Measurements from ENCODE around the gene NF1.

Gene NF1

DNA sequence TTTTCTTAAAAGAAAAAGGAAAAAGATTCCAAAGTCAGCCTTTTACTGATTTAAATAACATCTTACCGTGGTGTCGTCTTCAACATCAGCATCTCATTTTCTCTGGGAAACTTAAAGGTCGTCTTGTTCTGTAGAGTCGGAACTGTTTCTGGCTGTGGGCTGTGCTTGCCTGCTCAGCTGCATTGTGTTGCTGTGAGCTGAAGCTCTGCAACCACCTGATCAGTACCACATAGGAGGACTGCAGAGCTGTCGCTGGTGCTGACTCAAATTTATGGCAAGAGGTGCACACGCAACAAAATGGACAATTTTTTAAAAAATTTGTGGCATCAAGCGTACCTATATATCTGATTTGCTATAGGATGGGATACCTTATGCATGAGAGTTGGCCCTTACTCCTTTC, 202.3 kb downstream of the NF1 start, which contains the start of gene OMG:
Gene OMG, minus strand, starts transcription at position 150 of the 400 bp plus-strand sequence. CDS start 908 bp downstream, outside the sequence.
- no peak within 1 kb of the TSS for H3K4me3 ChIP-seq (ENCODE audit: low read depth, low read length)
- H3K36me3 ChIP-seq (ENCODE audit: control insufficient read depth in 2 of 2, insufficient read depth in 1 of 2, low read length in 2 of 2): peaks cover 0 to 4% of the 10 kb centered on the region in 2 experiments; a peak in 2 of 3 replicates
- peaks cover 7% of the 10 kb centered on the region for H3K4me1 ChIP-seq (ENCODE audit: control insufficient read depth, insufficient read depth, low read length)
- ChIA-PET POLR2A (no interaction called here), CTCF (no interaction called here)
- H3K9me3 ChIP-seq (ENCODE audit: control insufficient read depth, insufficient read depth, low read depth, low read length): no peaks in the 10 kb centered on the region
- TF ChIP-seq, protein P1, sequence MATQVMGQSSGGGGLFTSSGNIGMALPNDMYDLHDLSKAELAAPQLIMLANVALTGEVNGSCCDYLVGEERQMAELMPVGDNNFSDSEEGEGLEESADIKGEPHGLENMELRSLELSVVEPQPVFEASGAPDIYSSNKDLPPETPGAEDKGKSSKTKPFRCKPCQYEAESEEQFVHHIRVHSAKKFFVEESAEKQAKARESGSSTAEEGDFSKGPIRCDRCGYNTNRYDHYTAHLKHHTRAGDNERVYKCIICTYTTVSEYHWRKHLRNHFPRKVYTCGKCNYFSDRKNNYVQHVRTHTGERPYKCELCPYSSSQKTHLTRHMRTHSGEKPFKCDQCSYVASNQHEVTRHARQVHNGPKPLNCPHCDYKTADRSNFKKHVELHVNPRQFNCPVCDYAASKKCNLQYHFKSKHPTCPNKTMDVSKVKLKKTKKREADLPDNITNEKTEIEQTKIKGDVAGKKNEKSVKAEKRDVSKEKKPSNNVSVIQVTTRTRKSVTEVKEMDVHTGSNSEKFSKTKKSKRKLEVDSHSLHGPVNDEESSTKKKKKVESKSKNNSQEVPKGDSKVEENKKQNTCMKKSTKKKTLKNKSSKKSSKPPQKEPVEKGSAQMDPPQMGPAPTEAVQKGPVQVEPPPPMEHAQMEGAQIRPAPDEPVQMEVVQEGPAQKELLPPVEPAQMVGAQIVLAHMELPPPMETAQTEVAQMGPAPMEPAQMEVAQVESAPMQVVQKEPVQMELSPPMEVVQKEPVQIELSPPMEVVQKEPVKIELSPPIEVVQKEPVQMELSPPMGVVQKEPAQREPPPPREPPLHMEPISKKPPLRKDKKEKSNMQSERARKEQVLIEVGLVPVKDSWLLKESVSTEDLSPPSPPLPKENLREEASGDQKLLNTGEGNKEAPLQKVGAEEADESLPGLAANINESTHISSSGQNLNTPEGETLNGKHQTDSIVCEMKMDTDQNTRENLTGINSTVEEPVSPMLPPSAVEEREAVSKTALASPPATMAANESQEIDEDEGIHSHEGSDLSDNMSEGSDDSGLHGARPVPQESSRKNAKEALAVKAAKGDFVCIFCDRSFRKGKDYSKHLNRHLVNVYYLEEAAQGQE (tag by site-specific recombination; IDR thresholded peaks at IDR 0.05): peak; percentile 56; the same call in 1 of the 2 replicates
- TF ChIP-seq ZNF426 (tag by site-specific recombination; IDR thresholded peaks at IDR 0.05): no peak
- no peak for TF ChIP-seq ZNF792 (tag by site-specific recombination; IDR thresholded peaks at IDR 0.05)
- TF ChIP-seq ZNF221 (tag by site-specific recombination; IDR thresholded peaks at IDR 0.05; ENCODE audit: borderline replicate concordance): no peak
- H3K27ac ChIP-seq (ENCODE audit: extremely low read depth, low read depth, low read length): no peak within 1 kb of the TSS

DNA sequence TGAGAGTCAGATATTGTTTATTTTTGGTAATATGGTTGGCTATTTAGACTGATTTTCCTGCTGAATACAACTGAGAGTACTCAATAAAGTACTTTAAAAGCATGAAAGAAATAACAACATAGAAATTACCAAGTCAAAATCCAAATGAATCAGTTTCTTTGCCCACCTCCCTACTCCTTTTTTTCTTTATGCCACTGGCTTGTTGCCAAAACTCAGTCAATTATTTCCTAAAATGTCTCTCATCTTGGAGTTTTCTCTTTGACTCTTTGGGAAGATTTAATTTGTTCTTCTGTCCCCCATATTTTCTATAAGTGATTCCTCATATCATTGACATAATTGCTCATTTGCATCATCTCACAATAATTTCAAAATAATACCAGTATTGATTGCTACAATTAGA, 204.8 kb downstream of the NF1 start:
- H3K27ac ChIP-seq (ENCODE audit: extremely low read depth, low read depth, low read length): no peak overlapping the region
- no peak overlapping the region for H3K4me3 ChIP-seq (ENCODE audit: low read depth, low read length)
- no peaks in the 10 kb centered on the region for H3K36me3 ChIP-seq (ENCODE audit: control insufficient read depth in 2 of 2, insufficient read depth in 1 of 2, low read length in 2 of 2)
- POLR2A ChIA-PET: no interaction called here
- TF ChIP-seq ZNF555 (tag by site-specific recombination; conservative IDR thresholded peaks at IDR 0.05): no peak
- TF ChIP-seq ZIC2 (tag by site-specific recombination; IDR thresholded peaks at IDR 0.05): no peak
- TF ChIP-seq, protein P2, sequence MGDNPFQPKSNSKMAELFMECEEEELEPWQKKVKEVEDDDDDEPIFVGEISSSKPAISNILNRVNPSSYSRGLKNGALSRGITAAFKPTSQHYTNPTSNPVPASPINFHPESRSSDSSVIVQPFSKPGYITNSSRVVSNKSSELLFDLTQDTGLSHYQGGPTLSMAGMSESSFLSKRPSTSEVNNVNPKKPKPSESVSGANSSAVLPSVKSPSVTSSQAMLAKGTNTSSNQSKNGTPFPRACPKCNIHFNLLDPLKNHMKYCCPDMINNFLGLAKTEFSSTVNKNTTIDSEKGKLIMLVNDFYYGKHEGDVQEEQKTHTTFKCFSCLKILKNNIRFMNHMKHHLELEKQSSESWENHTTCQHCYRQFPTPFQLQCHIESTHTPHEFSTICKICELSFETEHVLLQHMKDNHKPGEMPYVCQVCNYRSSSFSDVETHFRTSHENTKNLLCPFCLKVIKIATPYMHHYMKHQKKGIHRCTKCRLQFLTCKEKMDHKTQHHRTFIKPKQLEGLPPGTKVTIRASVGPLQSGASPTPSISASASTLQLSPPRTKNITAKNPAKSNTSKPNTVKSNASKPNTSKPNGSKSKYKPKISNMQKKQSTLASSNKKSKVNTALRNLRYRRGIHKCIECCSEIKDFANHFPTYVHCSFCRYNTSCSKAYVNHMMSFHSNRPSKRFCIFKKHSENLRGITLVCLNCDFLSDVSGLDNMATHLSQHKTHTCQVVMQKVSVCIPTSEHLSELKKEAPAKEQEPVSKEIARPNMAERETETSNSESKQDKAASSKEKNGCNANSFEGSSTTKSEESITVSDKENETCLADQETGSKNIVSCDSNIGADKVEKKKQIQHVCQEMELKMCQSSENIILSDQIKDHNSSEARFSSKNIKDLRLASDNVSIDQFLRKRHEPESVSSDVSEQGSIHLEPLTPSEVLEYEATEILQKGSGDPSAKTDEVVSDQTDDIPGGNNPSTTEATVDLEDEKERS (tag by site-specific recombination; IDR thresholded peaks at IDR 0.05): no peak
- TF ChIP-seq, protein P1 (tag by site-specific recombination; IDR thresholded peaks at IDR 0.05): no peak
- TF ChIP-seq ZNF501 (tag by site-specific recombination; IDR thresholded peaks at IDR 0.05): no peak
- TF ChIP-seq ZNF624 (tag by site-specific recombination; IDR thresholded peaks at IDR 0.05): no peak
- no peak for TF ChIP-seq ZNF335 (tag by site-specific recombination; conservative IDR thresholded peaks at IDR 0.05)
- TF ChIP-seq ZNF791 (tag by site-specific recombination; IDR thresholded peaks at IDR 0.05): no peak
- no peak for TF ChIP-seq OVOL3 (tag by site-specific recombination; IDR thresholded peaks at IDR 0.05)
- TF ChIP-seq, protein P3, sequence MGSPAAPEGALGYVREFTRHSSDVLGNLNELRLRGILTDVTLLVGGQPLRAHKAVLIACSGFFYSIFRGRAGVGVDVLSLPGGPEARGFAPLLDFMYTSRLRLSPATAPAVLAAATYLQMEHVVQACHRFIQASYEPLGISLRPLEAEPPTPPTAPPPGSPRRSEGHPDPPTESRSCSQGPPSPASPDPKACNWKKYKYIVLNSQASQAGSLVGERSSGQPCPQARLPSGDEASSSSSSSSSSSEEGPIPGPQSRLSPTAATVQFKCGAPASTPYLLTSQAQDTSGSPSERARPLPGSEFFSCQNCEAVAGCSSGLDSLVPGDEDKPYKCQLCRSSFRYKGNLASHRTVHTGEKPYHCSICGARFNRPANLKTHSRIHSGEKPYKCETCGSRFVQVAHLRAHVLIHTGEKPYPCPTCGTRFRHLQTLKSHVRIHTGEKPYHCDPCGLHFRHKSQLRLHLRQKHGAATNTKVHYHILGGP (tag by site-specific recombination; IDR thresholded peaks at IDR 0.05): no peak
- TF ChIP-seq ZNF157 (tag by site-specific recombination; IDR thresholded peaks at IDR 0.05): no peak
- H3K4me1 ChIP-seq (ENCODE audit: control insufficient read depth, insufficient read depth, low read length): peaks cover 7% of the 10 kb centered on the region
- no peaks in the 10 kb centered on the region for H3K9me3 ChIP-seq (ENCODE audit: control insufficient read depth, insufficient read depth, low read depth, low read length)
- CTCF ChIA-PET: no interaction called here

Data from HEK293 (cell line).